Uterus (tissue), 4 donors: ENCODE results near the gene NRF1. TPM values are rescaled to one million over a fixed set of nuclear protein-coding genes. Genes with fewer than 3 reads are reported as not detected.

Experiments used
- DNase-seq, 2 donors: peaks; one replicate each; pipeline ENCODE4 v3.0.0-alpha.2; 2019 to 2020
- H3K27ac ChIP-seq, 2 donors: fragments of 200-600 bp; sonication (generic); 1 replicate in 1 of 2; 2 replicates in 1 of 2; pipeline ENCODE4 v1.5.1; 2016 to 2018
- H3K27me3 ChIP-seq, 2 donors: fragments of 200-600 bp; sonication (generic); one replicate each; pipeline ENCODE4 v1.5.1; 2018 to 2019; ENCODE audit warnings: control low read depth in 1 of 2
- H3K36me3 ChIP-seq, 2 donors: fragments of 200-600 bp; sonication (generic); one replicate each; pipeline ENCODE4 v1.5.1; 2019; ENCODE audit warnings: control low read depth in 1 of 2
- H3K4me1 ChIP-seq, 2 donors: fragments of 200-600 bp; sonication (generic); one replicate each; pipeline ENCODE4 v1.5.1; 2018 to 2019; ENCODE audit warnings: control low read depth in 1 of 2
- H3K4me3 ChIP-seq, 2 donors: fragments of 200-600 bp; sonication (generic); 1 replicate in 1 of 2; 2 replicates in 1 of 2; pipeline ENCODE4 v1.5.1; 2018 to 2019; ENCODE audit warnings: mild to moderate bottlenecking in 1 of 2
- H3K9me3 ChIP-seq, 2 donors: fragments of 200-600 bp; sonication (generic); one replicate each; pipeline ENCODE4 v1.5.1; 2019; ENCODE audit warnings: control low read depth in 1 of 2
- CTCF ChIP-seq, 4 experiments: fragments of 200-600 bp in 2 of 4; fragments of 450-650 bp in 2 of 4; sonication (generic) in 2 of 4; IDR thresholded peaks; one replicate each; pipeline ENCODE4 v1.5.1; 2016 to 2019; ENCODE audit warnings: antibody characterized with exemption in 4 of 4, mild to moderate bottlenecking in 2 of 4, moderate library complexity in 1 of 4
- POLR2A ChIP-seq, 2 donors: fragments of 450-650 bp; IDR thresholded peaks; one replicate each; pipeline ENCODE4 v1.6.1; 2016; ENCODE audit warnings: antibody characterized with exemption in 2 of 2, mild to moderate bottlenecking in 1 of 2, moderate library complexity in 1 of 2
- intact Hi-C: fragments of 100-400 bp; cut with DNase I; formaldehyde crosslinking; loops from one replicate; pipeline ENCODE4 v1.15.1; 2023; ENCODE audit warnings: low total_unique reads
- total RNA-seq, 4 donors: library from RNA; depleted of rRNA in 3 of 4; stranded (reverse); fragments of >200 nt in 3 of 4; gene quantifications; one replicate each; pipeline versions ENCODE4 v1.1.0 to v1.2.4, GENCODE V29; 2014 to 2023
- donor health status: DM: yes; HTN: yes; CAD: no.

Gene NRF1
- total RNA-seq, 4 donors from 2014 or later, result 18.2 to 56.5 (median 40.4) TPM

GRCh38 chr7:129780257-129780973, 168.9 kb downstream of the NRF1 start:
- no peak for TF ChIP-seq CTCF (IDR thresholded peaks at IDR 0.05)
- TF ChIP-seq POLR2A (IDR thresholded peaks at IDR 0.05), result no peak
- DNase-seq, result no peak
- intact Hi-C loops, result no loop called here
- Histone ChIP-seq H3K4me1 (peaks cover 0 to 29% of the 10 kb centered on the region in 2 donors), H3K4me3 (peak overlapping the region in 1 of 2 donors; percentile 28), H3K27ac (no peak overlapping the region), H3K9me3 (no peaks in the 10 kb centered on the region), H3K27me3 (peaks cover 37 to 74% of the 10 kb centered on the region in 2 donors), H3K36me3 (no peaks in the 10 kb centered on the region)

- no peak for DNase-seq
- Histone ChIP-seq H3K4me1 (peaks cover 0 to 29% of the 10 kb centered on the region in 2 donors), H3K9me3 (no peaks in the 10 kb centered on the region), H3K27ac (no peak overlapping the region), H3K27me3 (peaks cover 37 to 82% of the 10 kb centered on the region in 2 donors), H3K36me3 (no peaks in the 10 kb centered on the region), H3K4me3 (no peak overlapping the region)
- intact Hi-C loops, result no loop called here
- TF ChIP-seq POLR2A (IDR thresholded peaks at IDR 0.05) (no peak), CTCF (IDR thresholded peaks at IDR 0.05) (no peak)
Observed at GRCh38 chr7:129780974-129781927, 169.7 kb downstream of the NRF1 start.

- TF ChIP-seq CTCF (IDR thresholded peaks at IDR 0.05) (no peak), POLR2A (IDR thresholded peaks at IDR 0.05) (no peak)
- Histone ChIP-seq H3K9me3 (no peaks in the 10 kb centered on the region), H3K4me3 (no peak overlapping the region), H3K4me1 (peaks cover 0 to 29% of the 10 kb centered on the region in 2 donors), H3K27me3 (peaks cover 37 to 83% of the 10 kb centered on the region in 2 donors), H3K36me3 (no peaks in the 10 kb centered on the region), H3K27ac (no peak overlapping the region)
- DNase-seq, result no peak
- intact Hi-C loops, result no loop called here
Observed at GRCh38 chr7:129781928-129782817, 170.7 kb downstream of the NRF1 start.

- no peak overlapping the region for H3K27ac ChIP-seq
- H3K9me3 ChIP-seq, result no peaks in the 10 kb centered on the region
- no peak for TF ChIP-seq CTCF (IDR thresholded peaks at IDR 0.05)
- no peak for TF ChIP-seq POLR2A (IDR thresholded peaks at IDR 0.05)
- H3K4me1 ChIP-seq, result peaks cover 0 to 29% of the 10 kb centered on the region in 2 donors
- no peak overlapping the region for H3K4me3 ChIP-seq
- no peak for DNase-seq
- H3K36me3 ChIP-seq, result no peaks in the 10 kb centered on the region
- intact Hi-C loops, result no loop called here
- H3K27me3 ChIP-seq, result peaks cover 37 to 80% of the 10 kb centered on the region in 2 donors
Observed at GRCh38 chr7:129782818-129783583, 171.5 kb downstream of the NRF1 start.
